Measurements from ENCODE around the gene TMEM213.
A peak's percentile ranks its signal among the peaks of the same experiment; 100 is the strongest.

The TMEM213 gene

DNA sequence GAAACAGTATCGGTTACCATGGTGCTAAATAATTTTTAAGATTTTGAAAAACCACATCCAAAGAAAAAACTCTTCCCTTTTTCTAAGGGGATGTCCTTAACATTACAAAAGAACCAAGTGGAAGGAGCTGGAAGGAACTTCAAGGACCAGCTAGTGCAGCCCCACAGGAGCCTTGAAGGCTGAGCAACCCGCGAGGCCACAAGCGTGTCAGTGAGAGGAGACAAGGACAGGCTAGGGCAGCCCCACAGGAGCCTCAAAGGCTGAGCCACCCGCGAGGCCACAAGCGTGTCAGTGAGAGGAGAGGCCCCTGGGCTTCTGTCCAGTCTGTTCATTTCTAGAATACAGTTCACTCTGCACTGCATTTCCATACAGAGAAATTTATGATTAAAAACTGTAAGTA lies 80.3 kb downstream of the TMEM213 start:
- peak overlapping the region; percentile 19; the same call in 1 of the 2 replicates for H3K27ac ChIP-seq
- TF ChIP-seq, protein P1, sequence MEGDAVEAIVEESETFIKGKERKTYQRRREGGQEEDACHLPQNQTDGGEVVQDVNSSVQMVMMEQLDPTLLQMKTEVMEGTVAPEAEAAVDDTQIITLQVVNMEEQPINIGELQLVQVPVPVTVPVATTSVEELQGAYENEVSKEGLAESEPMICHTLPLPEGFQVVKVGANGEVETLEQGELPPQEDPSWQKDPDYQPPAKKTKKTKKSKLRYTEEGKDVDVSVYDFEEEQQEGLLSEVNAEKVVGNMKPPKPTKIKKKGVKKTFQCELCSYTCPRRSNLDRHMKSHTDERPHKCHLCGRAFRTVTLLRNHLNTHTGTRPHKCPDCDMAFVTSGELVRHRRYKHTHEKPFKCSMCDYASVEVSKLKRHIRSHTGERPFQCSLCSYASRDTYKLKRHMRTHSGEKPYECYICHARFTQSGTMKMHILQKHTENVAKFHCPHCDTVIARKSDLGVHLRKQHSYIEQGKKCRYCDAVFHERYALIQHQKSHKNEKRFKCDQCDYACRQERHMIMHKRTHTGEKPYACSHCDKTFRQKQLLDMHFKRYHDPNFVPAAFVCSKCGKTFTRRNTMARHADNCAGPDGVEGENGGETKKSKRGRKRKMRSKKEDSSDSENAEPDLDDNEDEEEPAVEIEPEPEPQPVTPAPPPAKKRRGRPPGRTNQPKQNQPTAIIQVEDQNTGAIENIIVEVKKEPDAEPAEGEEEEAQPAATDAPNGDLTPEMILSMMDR (conservative IDR thresholded peaks at IDR 0.05): no peak

DNA sequence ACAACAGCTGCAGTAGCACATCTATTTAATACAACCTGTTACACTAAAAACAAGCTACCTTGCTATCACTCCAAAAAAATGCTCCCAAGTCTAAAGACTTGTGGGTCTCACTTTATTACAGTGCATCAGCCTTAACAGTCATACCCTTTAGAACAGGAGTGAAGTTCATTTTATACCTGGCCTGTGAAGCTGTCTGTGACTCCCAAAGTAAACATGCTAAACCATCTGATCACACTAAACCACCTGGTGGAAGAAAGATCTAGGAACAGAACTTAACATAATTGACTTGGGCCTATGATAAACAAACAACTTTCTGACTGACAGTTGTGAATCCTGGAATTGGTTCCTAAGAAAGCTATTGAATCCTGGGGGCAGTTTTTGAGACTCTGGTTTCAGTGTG lies 81.1 kb downstream of the TMEM213 start:
- TF ChIP-seq, protein P1 (conservative IDR thresholded peaks at IDR 0.05): no peak
- peak overlapping the region; percentile 19; the same call in 1 of the 2 replicates for H3K27ac ChIP-seq

DNA sequence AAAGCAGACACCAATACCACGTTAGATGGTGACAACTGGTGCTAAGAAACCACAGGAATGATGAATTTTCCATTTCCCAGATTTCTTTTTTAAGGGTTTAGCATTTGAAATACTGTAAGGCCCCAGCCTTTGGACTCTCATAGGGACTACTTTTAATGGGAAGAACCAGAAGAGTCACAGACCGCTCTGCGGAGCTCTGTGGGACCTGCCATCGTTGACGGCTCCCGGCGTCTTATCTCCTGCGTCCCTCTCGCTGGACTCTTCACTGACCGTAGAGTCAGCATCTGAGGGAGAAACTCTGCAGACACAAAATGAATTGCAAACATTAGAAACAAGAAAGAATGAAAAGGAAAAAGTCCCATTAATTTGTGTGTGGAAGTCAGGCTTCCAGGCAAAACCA lies 81.6 kb downstream of the TMEM213 start:
- H3K27ac ChIP-seq: peak overlapping the region; percentile 19; the same call in 1 of the 2 replicates
- TF ChIP-seq, protein P1 (conservative IDR thresholded peaks at IDR 0.05): no peak

DNA sequence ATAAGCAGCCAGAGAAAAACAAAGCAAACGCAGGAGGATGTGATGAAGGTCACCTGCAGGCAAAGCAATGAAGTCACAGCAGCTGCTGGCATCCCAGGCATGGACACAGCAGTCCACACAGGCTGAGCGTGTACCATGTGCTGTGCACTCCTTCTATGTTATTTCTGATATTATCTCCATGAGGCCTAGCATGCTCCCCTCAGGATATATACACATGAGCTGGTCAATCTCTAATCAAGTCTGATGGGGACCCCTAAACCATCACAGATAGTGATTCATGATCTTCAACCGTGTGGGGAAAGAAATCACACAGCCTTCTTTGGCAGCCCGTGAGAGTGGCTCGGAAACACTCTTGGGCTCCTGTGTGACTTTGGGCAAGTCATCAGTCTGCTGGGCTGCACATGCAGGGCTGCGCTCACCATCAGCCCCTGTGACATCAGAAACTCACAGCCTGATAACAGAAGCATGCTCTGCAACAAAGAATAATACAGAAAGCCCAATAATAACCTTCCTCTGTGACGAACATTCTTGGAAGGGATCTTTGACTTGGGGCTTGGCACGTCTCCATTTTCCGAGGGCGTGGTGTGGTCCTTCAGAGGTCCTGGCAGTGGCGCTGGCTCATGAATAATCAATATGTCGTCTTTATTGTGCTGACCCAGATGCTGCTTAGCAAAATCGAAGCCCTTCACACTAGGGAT lies 83.2 kb downstream of the TMEM213 start:
- TF ChIP-seq, protein P1 (conservative IDR thresholded peaks at IDR 0.05): no peak

DNA sequence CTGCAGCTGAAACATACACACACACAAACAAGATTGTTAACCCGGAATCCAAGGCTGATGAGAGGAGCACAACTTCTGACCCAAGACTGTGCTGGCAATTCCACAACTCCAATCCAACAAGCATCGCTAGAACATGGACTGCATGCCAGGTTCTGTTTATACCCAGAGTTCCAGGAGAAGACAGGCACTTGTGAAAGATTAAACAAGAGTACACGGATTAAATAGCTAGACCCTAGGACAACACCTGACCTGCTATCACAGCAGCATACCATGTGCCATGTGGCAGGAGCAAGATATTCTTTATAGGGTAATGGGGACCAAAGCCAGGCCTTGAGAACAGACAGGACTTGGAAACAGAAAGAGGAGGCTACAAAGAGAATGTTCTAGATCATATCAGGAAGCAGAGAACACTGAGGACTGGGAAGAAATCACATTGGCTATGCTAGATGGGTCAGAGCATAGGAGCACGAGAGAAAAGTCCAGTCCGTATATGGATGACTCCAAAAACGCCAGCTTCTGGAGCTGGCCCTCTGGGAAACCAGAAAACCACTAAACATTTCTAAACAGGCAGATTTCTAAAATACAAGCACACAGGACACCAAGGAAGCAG lies 83.9 kb downstream of the TMEM213 start:
- TF ChIP-seq, protein P1 (conservative IDR thresholded peaks at IDR 0.05): no peak
- no peak overlapping the region for H3K27ac ChIP-seq

More for the DNA sequence above, 83.2 kb downstream of the TMEM213 start:
- H3K27ac ChIP-seq: no peak overlapping the region

DNA sequence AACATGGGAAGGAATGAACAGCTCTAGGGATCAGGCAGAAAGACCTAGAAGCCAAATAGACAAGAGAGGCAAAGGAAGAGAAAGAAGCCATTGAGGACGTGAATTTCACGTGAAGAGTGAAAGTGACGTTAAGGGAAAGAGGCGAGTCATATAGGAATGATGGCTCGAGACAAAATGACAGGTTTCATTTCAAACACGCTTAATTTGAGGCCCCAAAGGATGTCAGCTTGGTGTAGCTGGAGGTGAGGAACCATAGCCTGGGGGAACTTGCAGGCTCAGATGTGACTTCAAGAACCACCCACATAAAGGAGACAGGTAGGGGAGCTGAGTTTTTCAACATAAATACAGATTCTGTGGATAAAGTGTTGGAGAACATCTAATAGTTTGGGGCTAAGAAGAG lies 84.5 kb downstream of the TMEM213 start:
- TF ChIP-seq, protein P1 (conservative IDR thresholded peaks at IDR 0.05): no peak
- no peak overlapping the region for H3K27ac ChIP-seq

DNA sequence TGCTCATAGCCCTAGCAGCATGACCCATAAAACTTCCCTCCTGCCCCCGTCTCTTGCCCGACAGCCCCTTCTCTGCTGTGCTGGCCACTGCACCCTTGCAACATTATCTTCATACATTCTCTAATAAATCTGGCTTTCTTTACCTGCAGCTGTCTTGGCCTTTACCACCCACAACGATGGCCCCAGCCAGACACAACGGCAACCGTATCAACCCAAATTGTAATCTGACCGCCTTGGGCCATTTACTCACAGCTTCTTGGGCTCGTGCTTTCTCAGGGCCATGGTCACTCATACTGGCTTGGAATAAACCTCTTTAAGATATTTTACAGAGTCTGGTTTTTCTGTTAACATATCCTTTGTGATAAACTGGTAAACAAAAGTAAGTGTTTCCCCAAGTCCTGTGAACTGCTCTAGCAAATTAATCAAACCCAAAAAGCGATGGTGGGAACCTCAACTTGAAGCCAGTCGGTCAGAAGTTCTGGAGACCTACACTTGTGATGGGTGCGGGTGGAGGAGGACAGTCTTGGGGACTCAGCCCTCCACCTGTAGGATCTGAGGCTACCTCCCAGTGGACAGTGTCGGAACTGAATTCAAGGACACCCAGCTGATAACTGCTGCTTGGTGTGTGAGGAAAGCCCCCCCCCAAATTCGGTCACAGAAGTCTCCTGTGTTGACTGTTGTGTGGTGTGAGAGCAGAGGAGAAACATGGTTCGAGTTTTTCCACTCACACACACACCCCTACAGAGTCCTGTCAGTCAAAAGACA lies 87.8 kb downstream of the TMEM213 start:
- H3K27ac ChIP-seq: no peak overlapping the region
- TF ChIP-seq, protein P1 (conservative IDR thresholded peaks at IDR 0.05): no peak

Measured in VCaP (cell line).